Endodermal cell (in vitro differentiated cells): ENCODE results near the gene TMEM72. TPM values are rescaled to one million over a fixed set of nuclear protein-coding genes. Genes with fewer than 3 reads are reported as not detected.
A peak's percentile ranks its signal among the peaks of the same experiment; 100 is the strongest.

Experiments used
- DNase-seq: peaks from one replicate; pipeline ENCODE4 v3.0.0-alpha.2; 2017
- H3K27ac ChIP-seq: 2 replicates; pipeline ENCODE4 v1.5.1; 2013; ENCODE audit warnings: mild to moderate bottlenecking, low read depth, low read length, moderate library complexity
- H3K27me3 ChIP-seq: 2 replicates; pipeline ENCODE4 v1.6.1; 2013; ENCODE audit warnings: mild to moderate bottlenecking, low read length, moderate library complexity; ENCODE audit not compliant: insufficient read depth, control insufficient read depth, poor library complexity, severe bottlenecking
- H3K36me3 ChIP-seq: 2 replicates; pipeline ENCODE4 v1.7.0; 2013; ENCODE audit warnings: mild to moderate bottlenecking, low read length, moderate library complexity; ENCODE audit not compliant: control insufficient read depth, insufficient read depth
- H3K4me1 ChIP-seq: one replicate; pipeline ENCODE4 v1.7.0; 2013; ENCODE audit warnings: low read length; ENCODE audit not compliant: control insufficient read depth, insufficient read depth
- H3K4me3 ChIP-seq: 2 replicates; pipeline ENCODE4 v1.5.1; 2013; ENCODE audit warnings: mild to moderate bottlenecking, low read length, moderate library complexity
- H3K9ac ChIP-seq: 2 replicates; pipeline ENCODE4 v1.6.1; 2013; ENCODE audit warnings: mild to moderate bottlenecking, low read length, moderate library complexity; ENCODE audit not compliant: poor library complexity, severe bottlenecking; ENCODE audit errors: extremely low read depth
- H3K9me3 ChIP-seq: 2 replicates; pipeline ENCODE4 v1.6.1; 2013; ENCODE audit warnings: mild to moderate bottlenecking, low read length, moderate library complexity; ENCODE audit not compliant: control insufficient read depth
- H3K27ac Mint-ChIP-seq: 2 replicates; pipeline ENCODE4 v1.8.0; 2020; ENCODE audit warnings: mixed read lengths
- H3K27me3 Mint-ChIP-seq: 2 replicates; pipeline ENCODE4 v1.8.0; 2021; ENCODE audit warnings: mild to moderate bottlenecking, mixed read lengths; ENCODE audit not compliant: insufficient read depth
- H3K36me3 Mint-ChIP-seq: 2 replicates; pipeline ENCODE4 v1.8.0; 2020; ENCODE audit warnings: low read depth, mixed read lengths
- H3K4me1 Mint-ChIP-seq: 2 replicates; pipeline ENCODE4 v1.8.0; 2020; ENCODE audit warnings: mixed read lengths
- H3K4me3 Mint-ChIP-seq: 2 replicates; pipeline ENCODE4 v1.8.0; 2020; ENCODE audit warnings: mild to moderate bottlenecking, moderate library complexity, mixed read lengths
- H3K9me3 Mint-ChIP-seq: 2 replicates; pipeline ENCODE4 v1.8.0; 2020; ENCODE audit warnings: mild to moderate bottlenecking, mixed read lengths
- WGBS, 2 experiments: methylation state at CpG; one replicate each; pipeline versions ENCODE4 v1.1.5 to v1.1.7; 2013; ENCODE audit warnings: missing lambda C conversion rate in 2 of 2, mixed read lengths in 1 of 2; ENCODE audit not compliant: insufficient coverage in 1 of 2, insufficient read length in 1 of 2; 5-methylcytosine and 5-hydroxymethylcytosine counted together
- long read RNA-seq, 4 experiments: library from polyadenylated mRNA in 2 of 4; library from RNA in 1 of 4; library from capped mRNA in 1 of 4; stranded (forward) in 3 of 4; unstranded in 1 of 4; transcript quantifications; one replicate each; pipeline ENCODE4 v2.0.0, GENCODE V29; 2020 to 2021; ENCODE audit warnings: inconsistent platforms in 1 of 4
- polyA plus RNA-seq, 2 experiments: library from polyadenylated mRNA; stranded (reverse); fragments of 50-300 nt; gene quantifications; one replicate each; pipeline ENCODE4 v1.2.3, GENCODE V29; 2013
- total RNA-seq, 2 donors: library from RNA; stranded (reverse); fragmentation: NEBNext Ultra II Directional in 1 of 2; extraction: Animal tissue kit (Norgen Biotek cat#: 25700) in 1 of 2; gene quantifications; 2 replicates in 1 of 2; 3 replicates in 1 of 2; pipeline ENCODE4 v1.2.1, GENCODE V29; 2021
- TF ChIP-seq, protein P1 (sequence below): fragments of 200-600 bp; sonication (generic); conservative IDR thresholded peaks from 2 replicates; pipeline ENCODE4 v1.5.0; 2021; ENCODE audit warnings: antibody characterized with exemption, mild to moderate bottlenecking

Gene TMEM72
- total RNA-seq: not detected
- polyA plus RNA-seq (2013, experiment 1 of 2): 0.21 TPM
- polyA plus RNA-seq (2013, experiment 2 of 2): 0.12 TPM
- long read RNA-seq, experiment 1: 0 reads
- long read RNA-seq, experiment 2: 0 reads
- long read RNA-seq, experiment 3: 0 reads
- long read RNA-seq, experiment 4: 0 reads

DNA sequence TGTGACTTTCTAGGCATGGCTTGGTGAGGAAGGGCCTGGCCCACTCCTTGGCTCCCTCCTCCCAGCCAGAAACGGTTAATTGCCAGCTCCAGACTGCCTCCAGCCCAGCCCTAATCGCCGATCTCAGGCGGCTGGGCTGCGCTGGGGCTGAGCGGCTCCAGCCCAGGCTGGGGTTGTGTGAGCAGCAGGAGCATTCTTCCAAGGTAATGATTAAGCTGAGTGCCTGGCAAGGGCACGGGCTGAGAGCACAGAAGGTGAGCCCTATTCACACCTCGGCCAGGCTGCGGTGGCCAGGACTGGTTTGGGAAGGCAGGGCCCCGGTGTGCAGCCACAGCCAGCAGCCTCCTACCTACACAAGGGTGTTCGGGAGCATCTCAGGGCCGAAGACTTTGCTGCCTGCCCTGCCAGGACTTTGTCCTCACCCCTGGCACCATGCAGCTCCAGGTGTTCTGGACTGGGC, at the start of gene TMEM72:
Gene TMEM72, plus strand, starts transcription at position 257 of the 460 bp plus-strand sequence. Its CDS starts 176 bp downstream, at position 433.
- peaks cover 2% of the 10 kb centered on the region for H3K4me1 ChIP-seq
- no peaks in the 10 kb centered on the region for H3K9me3 Mint-ChIP-seq
- H3K9me3 ChIP-seq: no peaks in the 10 kb centered on the region
- H3K27me3 Mint-ChIP-seq: peaks cover 5% of the 10 kb centered on the region
- no peaks in the 10 kb centered on the region for H3K36me3 ChIP-seq
- H3K4me1 Mint-ChIP-seq: peaks cover 26% of the 10 kb centered on the region
- WGBS, 2 experiments: 44 to 46% methylated on average over 11 to 12 of the region's 12 CpGs
- peak; percentile 88 for DNase-seq
- H3K27me3 ChIP-seq: no peaks in the 10 kb centered on the region
- TF ChIP-seq, protein P1, sequence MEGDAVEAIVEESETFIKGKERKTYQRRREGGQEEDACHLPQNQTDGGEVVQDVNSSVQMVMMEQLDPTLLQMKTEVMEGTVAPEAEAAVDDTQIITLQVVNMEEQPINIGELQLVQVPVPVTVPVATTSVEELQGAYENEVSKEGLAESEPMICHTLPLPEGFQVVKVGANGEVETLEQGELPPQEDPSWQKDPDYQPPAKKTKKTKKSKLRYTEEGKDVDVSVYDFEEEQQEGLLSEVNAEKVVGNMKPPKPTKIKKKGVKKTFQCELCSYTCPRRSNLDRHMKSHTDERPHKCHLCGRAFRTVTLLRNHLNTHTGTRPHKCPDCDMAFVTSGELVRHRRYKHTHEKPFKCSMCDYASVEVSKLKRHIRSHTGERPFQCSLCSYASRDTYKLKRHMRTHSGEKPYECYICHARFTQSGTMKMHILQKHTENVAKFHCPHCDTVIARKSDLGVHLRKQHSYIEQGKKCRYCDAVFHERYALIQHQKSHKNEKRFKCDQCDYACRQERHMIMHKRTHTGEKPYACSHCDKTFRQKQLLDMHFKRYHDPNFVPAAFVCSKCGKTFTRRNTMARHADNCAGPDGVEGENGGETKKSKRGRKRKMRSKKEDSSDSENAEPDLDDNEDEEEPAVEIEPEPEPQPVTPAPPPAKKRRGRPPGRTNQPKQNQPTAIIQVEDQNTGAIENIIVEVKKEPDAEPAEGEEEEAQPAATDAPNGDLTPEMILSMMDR: no peak
- no peak within 1 kb of the TSS for H3K27ac Mint-ChIP-seq
- H3K36me3 Mint-ChIP-seq: no peaks in the 10 kb centered on the region
- H3K4me3 ChIP-seq: no peak within 1 kb of the TSS
- no peak within 1 kb of the TSS for H3K27ac ChIP-seq
- H3K4me3 Mint-ChIP-seq: no peak within 1 kb of the TSS
- no peak within 1 kb of the TSS for H3K9ac ChIP-seq

DNA sequence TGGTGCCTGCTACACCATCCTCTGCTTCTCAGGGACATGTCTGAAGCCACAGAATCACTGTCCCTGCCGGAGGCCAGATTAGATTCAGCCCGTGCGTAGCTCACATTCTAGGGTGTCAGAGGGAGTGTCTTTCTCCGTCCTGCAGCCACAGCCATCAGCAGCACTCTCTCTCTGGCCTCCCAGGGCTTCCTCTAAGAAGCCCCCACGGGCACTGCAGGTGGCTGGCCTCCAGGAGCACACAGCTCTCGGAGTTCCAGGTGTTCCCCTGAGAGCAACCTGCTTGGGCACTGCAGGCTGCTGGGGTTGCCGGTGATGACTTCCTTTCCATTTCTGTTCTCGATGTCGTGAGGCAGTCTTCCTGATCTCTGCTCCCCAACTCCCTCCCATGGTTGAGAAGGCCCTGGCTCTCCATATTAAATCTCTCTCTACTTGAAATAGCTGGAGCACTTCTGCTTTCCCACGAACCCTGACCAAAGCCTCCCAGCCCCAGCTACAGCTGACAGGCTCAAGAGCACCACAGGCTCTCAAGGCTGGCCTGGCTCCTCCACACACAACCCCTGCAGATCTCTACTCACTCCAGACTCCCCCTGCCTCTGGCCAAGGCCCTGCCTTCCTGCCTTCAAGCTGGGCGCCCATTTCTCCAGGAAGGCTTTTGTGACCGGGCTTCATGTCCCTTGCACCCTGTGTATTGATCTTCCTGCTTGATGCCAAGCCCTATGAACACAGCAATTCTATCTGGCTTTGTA, 49.0 kb upstream of the TMEM72 start:
- H3K36me3 ChIP-seq: no peaks in the 10 kb centered on the region
- Mint-ChIP-seq H3K4me3 (no peak overlapping the region), H3K27ac (no peak overlapping the region), H3K27me3 (peaks cover 68% of the 10 kb centered on the region), H3K4me1 (peaks cover 23% of the 10 kb centered on the region), H3K36me3 (no peaks in the 10 kb centered on the region), H3K9me3 (no peaks in the 10 kb centered on the region)
- DNase-seq: peak; percentile 46
- no peak overlapping the region for H3K27ac ChIP-seq
- no peaks in the 10 kb centered on the region for H3K9me3 ChIP-seq
- 86 to 93% methylated on average over 7 to 12 of the region's 12 CpGs for WGBS, 2 experiments
- no peak overlapping the region for H3K4me3 ChIP-seq
- H3K27me3 ChIP-seq: peaks cover 50% of the 10 kb centered on the region
- H3K9ac ChIP-seq: no peak overlapping the region
- TF ChIP-seq, protein P1: no peak
- no peaks in the 10 kb centered on the region for H3K4me1 ChIP-seq

DNA sequence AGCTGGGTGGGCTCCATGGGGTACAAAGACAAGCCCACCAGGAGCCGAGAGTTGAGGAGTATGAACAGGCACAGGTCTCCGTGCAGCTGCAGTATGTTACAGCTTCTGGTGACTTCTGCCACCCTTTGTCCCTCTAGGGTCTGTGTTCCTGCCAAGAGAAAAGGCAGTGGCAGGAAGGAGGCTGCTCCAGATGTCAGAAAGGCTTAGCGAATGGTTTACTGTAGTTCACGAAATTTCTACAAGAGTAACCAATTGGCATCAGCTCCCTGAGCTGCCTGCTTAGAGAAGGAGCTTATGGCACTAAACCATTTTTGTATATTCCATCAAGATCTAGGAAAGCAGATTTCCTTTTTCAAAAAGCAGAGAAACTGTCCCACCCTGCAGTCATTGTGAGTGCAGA, 48.2 kb upstream of the TMEM72 start:
- no peak overlapping the region for H3K4me3 Mint-ChIP-seq

More for the DNA sequence above, 48.2 kb upstream of the TMEM72 start:
- no peaks in the 10 kb centered on the region for H3K4me1 ChIP-seq
- peaks cover 50% of the 10 kb centered on the region for H3K27me3 ChIP-seq
- H3K4me3 ChIP-seq: no peak overlapping the region
- no peaks in the 10 kb centered on the region for H3K9me3 Mint-ChIP-seq
- no peaks in the 10 kb centered on the region for H3K36me3 Mint-ChIP-seq
- no peak overlapping the region for H3K27ac ChIP-seq
- H3K36me3 ChIP-seq: no peaks in the 10 kb centered on the region
- WGBS, 2 experiments: 90 to 94% methylated on average over 2 to 4 of the region's 4 CpGs
- TF ChIP-seq, protein P1: no peak
- H3K27me3 Mint-ChIP-seq: peaks cover 68% of the 10 kb centered on the region
- peaks cover 17% of the 10 kb centered on the region for H3K4me1 Mint-ChIP-seq
- no peak overlapping the region for H3K27ac Mint-ChIP-seq
- no peak for DNase-seq
- no peaks in the 10 kb centered on the region for H3K9me3 ChIP-seq
- H3K9ac ChIP-seq: no peak overlapping the region
